HG03045 (cell line): ENCODE results near the gene PCNT.
"Not testable (repeated sequence)": the region's sequence is repeated elsewhere in the genome, so short reads cannot be mapped to it uniquely, and the experiment has no call there.

Experiments
- ATAC-seq: cut with Tn5 transposase; IDR thresholded peaks from one replicate; pipeline ENCODE4 v1.9.1; 2021; ENCODE audit warnings: mild to moderate bottlenecking, moderate library complexity; ENCODE audit not compliant: unreplicated experiment

PCNT gene

DNA sequence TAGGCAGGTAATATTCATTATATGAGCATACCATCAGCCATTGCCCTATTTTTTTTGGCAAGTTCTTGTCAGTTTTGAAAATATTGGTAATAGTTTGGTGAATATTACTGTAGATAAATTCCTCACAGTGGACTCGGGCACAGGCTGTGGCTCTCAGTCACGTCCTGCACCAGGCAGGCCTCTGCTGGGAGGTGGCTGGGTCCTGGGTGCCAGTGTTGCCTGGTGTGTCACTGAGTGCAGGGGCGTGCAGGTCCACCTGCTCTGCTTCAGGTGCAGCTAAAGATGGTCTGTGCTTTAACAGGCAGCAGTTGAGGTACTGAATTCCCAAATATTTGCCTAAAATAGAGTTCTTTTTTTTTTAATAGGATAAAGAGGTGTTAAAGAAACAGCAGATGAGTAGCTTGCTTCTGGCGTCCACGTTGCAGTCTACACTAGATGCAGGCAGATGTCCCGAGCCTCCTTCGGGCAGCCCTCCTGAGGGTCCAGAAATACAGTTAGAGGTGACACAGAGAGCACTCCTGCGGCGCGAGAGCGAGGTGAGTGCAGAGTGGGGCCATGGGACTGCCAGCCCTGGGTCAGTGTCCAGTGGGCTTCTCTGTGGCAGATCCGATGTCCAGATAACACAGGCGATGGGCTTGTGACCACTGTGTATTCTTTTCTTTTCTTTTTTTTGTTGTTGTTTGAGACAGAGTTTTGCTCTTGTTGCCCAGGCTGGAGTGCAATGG is 77.4 kb downstream of the PCNT start:
- no peak for ATAC-seq

DNA sequence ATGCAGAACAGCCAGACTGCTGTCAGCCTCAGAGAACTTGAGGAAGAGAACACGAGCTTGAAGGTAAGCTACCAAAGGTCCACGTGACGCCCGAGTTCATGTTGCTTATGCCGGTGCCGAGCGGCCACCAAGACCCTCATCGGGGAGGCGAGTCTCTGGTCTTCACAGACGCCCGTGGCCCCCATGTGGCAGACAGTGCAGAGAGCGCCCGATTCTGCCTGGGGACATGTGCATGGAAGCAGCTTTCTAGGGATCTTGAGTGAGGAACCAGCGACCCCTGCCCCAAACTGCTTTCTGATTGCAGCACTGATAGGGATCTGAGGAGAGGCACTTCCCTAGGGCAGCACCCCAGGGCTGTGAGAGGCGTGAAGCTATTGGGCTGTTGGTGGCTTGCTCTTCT is 78.5 kb downstream of the PCNT start:
- ATAC-seq = no peak

DNA sequence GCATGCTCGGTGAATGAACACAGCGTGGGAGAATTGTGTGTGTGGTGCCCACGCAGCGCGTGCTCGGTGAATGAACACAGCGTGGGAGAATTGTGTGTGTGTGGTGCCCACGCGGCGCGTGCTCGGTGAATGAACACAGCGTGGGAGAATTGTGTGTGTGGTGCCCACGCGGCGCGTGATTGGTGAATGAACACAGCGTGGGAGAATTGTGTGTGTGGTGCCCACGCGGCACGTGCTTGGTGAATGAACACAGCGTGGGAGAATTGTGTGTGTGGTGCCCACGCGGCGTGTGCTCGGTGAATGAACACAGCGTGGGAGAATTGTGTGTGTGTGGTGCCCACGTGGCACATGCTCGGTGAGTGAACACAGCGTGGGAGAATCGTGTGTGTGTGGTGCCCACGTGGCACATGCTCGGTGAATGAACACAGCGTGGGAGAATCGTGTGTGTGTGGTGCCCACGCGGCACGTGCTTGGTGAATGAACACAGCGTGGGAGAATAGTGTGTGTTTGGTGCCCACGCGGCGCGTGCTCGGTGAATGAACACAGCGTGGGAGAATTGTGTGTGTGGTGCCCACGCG is 79.4 kb downstream of the PCNT start:
- ATAC-seq = not testable (repeated sequence)

DNA sequence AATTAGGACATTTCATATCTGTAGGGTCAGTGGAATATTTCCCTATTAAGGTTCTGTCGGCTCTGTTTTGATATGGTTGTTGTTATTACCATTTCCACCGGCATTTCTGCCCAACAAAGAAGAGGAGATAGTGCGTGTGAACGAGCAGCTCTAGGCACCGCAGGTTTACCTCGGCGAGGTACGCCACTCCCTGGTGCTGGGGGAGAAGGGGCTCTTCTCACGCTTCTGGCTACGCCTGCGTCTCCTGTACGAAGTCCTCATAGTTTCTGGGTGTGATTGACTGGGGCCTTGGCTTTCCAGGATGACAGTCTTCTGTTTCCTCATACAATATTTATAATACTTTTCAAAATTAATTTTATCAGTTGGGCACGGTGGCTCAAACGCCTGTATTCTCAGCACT is 80.3 kb downstream of the PCNT start:
- no peak for ATAC-seq

DNA sequence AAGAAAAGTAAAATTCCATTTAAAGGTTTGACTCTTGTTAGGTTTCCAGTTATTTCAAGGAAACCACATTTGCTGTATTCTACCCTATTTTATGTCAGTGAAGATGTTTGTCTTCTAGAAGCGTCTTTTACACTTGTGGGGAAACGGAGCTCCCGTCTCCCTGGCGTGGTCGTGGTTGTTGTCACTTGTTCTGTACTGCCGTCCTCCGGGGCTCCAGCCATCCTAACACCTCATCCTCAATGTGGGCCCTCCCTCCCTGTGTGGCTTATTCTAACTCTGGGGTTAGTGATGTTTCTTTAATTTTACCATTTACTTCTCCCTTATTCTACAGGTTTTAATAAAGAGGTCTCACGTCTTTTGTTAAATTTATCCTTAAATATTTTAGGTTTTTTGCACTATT is 82.0 kb downstream of the PCNT start:
- no peak for ATAC-seq

DNA sequence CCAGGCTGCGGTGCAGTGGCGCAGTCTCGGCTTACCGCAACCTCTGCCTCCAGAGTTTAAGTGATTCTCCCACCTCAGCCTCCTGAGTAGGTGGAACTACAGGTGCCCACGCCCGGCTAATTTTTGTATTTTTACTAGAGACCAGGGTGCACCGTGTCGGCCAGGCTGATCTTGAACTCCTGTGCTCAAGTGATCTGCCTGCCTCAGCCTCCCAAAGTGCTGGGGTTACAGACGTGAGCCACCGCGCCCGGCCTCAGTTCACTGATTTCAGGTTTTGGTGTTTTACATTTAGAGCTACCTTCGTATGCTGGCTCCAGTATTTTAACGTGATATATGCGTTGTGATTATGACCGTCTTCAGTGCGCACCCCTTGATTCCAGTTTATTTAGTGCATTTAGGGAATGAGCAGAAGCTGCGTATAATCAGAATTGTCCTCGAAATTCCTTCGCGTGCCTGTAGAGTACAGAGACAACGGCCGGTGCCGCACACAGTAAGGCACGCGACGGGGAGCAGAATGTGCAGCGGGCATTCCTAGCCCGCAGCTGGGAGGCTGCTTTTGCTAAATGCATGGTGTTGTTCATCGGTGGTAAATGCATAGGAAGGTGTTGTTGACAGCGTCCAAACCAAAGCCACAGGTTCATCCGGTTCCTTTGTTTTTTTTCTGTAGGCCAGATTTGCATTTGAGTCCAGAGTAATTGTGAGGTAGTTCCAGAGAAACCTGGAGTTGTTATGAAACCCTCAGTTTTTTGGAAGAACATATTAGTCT is 85.9 kb downstream of the PCNT start:
- no peak for ATAC-seq

DNA sequence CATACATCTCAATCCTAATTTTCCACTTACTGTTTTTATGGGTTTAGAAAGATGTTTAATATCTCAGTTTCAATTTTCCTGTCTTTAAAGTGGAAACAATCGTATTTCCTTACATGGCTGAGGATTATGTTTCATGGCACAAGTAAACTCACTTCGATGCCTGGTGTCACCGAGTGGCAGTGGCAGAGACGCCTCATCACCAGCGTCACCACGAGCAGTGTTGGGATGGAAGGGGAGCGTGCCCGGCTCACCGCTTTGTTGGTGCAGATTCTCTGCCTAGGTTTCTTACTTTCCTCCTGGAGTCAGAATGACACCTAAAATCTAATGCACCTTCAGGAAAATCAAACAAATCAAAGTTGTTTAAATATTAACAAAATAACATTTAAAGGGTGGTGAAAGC is 86.6 kb downstream of the PCNT start:
- ATAC-seq = no peak

DNA sequence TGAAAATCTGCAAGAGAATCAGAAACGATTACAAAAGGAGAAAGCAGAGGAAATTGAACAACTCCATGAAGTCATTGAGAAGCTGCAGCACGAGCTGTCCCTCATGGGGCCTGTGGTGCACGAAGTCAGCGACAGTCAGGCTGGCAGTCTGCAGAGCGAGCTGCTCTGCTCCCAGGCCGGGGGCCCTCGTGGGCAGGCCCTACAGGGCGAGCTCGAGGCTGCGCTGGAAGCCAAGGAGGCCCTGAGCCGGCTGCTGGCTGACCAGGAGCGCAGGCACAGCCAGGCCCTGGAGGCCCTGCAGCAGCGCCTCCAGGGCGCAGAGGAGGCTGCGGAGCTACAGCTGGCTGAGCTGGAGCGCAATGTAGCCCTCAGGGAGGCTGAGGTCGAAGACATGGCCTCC is 87.3 kb downstream of the PCNT start:
- ATAC-seq = no peak

DNA sequence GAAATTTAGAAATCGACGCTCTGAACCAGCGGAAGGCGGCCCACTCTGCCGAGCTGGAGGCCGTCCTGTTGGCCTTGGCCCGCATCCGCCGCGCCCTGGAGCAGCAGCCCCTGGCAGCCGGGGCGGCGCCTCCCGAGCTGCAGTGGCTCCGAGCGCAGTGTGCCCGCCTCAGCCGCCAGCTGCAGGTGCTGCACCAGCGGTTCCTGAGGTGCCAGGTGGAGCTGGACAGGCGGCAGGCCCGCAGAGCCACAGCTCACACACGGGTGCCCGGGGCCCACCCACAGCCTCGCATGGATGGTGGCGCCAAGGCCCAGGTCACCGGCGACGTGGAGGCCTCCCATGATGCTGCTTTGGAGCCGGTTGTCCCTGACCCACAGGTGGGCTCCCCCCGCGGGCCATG is 87.7 kb downstream of the PCNT start:
- ATAC-seq = no peak

DNA sequence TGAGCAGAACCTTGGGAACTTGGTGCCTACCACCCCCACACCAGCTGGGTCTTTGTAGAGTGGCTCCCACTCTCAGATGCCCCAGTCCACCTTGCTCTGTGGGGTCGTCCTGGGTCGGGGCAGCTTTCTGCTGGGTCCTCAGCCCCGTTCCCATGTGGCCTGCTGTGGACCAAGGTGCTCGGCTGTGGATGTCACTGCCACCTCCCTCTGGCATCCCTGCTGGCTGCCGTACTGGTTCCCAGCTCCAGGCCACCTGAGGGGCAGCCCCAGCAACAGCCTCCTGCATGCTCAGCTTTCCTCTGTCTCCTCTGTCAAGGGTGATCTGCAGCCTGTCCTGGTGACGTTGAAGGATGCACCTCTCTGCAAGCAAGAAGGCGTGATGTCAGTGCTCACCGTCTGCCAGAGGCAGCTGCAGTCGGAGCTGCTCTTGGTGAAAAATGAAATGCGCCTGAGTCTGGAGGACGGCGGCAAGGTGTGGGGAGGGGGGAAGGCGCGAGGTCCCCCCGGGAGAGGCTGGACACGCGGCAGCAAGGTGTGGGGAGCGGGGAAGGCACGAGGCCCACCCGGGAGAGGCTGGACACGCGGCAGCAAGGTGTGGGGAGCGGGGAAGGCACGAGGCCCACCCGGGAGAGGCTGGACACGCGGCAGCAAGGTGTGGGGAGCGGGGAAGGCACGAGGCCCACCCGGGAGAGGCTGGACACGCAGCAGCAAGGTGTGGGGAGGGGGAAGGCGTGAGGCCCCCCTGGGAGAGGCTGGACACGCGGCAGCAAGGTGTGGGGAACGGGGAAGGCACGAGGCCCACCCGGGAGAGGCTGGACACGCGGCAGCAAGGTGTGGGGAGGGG is 88.8 kb downstream of the PCNT start:
- ATAC-seq = no peak

DNA sequence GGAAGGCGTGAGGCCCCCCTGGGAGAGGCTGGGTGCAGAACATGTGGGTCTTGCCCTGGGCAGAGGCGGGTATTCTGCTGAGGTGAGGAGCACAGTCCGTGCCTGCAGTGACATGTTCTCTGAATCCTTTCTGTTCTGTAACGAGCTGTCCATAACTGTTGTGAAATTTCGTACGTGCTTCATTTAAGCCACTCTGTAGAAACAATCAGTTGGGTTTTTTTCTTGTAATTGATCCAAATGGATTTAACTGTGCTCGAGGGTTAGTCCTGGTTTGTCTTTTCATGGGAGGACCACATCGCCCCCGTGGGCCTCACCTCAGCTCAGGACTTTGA is 89.4 kb downstream of the PCNT start:
- no peak for ATAC-seq

DNA sequence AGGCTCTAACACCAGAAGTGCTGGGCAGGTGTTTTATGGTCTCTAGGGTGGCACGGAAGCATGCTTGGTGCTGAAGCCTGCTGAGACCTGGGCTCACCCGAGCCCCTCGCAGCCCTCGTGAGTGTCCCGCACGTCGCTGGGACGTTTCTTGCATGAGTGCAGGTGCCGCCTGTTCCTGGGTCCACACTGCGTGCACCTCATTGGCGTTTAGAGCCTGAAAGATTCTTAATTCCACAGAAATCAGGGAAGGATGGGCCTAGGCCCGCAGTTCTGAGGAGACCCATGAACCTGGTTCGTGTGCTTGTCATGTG is 91.0 kb downstream of the PCNT start:
- ATAC-seq = no peak

DNA sequence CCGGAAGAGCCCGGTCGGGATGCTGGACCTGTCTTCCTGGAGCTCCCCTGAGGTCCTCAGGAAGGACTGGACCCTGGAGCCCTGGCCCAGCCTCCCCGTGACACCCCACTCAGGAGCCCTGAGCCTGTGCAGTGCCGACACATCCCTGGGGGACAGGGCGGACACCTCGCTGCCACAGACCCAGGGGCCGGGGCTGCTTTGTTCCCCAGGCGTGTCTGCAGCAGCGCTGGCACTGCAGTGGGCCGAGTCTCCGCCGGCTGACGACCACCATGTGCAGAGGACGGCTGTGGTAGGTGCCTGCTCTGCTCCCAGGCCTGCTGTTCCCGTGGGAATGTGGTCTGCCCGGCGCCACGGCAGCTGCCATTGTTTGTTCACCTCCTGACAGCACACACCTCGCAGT is 92.6 kb downstream of the PCNT start:
- no peak for ATAC-seq

DNA sequence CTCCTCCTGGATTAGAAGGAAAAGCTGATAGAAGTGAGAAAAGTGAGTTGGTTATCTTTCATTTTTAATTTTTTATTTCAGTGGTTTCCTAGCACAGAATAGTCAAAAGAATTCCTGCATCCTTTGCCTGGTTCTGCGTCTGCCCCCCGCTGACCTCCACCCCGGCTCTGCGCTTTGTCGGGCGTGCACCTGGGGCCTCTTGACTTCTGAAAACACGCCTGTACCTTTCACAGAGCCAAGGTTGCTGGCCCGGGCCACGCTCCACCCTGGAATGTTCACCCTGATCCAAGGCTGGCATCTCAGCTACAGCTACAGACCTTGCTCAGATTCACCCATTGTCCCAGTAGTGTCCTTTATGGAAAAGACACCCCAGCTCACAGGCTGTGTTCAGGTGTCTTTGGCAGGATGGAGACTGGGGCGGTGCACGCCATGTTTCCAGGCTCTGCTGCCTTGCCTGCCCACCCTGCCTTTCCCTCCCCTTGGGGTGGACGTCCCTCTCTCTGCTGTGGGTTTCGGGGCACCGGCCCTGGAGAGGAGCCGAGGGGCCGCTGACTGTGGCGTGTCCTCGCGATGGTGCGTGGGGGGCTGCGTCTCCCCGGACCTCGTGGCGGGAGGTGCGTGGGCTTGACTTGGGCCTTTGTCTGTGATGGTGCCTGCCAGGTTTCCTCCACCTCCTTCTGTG is 94.5 kb downstream of the PCNT start:
- ATAC-seq = no peak

DNA sequence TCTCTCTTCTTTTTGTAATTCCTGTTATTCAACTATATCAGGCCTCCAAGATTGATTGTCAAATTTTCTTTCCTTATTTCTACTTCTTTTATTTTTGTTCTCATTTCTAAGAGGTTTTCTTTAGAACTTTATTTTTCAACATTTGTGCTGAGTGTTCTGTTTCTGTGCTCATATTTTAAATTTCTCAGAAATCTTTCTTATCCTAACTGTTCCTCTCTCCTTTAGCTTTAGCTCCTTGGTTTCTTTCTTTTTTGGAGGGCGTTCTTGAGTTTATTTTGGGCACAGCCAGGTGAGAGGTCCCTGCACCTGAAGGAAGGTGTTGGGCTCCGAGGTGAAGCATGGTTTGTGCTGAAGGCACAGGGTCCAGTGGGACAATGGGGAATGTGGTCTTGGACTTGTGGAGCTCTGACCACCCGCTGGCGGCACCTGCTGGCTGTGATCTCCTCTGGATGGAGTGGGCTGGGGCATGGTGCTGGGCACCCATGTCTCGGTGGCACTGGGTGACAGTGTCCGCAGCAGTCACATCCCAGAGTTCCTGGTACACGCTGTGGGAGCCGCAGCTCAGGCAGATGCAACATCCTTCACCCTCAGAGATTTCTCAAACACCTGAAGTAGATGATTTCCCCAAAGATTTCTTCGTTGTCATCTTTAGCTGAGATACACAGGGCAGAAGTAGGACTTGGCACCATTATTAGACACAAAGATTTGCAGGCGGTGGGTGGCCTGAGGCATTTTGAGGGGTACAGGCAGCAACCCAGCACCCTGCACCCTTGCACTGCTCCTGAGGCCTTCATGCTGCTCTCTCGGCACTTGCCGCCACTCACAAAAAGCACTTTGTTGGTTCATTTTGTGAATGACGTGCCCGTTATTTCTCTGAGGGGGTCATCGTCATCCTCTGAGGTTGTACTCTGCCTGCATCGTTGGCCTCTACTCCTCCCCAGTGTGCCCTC is 96.6 kb downstream of the PCNT start:
- ATAC-seq = no peak

DNA sequence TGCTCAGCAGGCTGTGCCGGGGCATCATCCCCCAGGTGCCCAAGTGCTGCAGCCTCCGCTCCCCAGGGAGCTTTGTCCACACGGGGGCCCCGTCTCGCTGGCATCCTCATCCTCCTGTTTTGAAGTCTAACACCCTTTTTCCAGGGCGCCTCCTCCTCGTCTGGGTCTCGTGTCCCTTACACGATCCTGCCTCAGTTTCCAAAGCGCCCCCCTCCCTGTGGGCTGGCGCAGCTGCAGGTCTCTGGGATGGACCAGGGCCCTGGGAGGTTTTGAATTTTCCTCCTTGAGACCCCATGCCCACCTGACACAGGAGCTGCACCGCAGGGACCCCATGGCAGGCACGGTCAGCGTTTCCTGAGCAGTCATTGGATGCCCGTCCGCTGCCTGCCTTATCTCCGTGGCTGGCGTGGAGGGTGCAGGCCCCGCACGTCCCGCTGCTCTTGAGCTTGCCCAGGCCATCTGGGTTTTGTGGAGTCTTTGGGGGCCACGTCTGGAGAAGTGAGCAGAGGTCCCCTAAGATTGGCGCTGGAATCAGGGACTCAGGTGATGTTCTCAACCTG is 97.3 kb downstream of the PCNT start:
- ATAC-seq = no peak

DNA sequence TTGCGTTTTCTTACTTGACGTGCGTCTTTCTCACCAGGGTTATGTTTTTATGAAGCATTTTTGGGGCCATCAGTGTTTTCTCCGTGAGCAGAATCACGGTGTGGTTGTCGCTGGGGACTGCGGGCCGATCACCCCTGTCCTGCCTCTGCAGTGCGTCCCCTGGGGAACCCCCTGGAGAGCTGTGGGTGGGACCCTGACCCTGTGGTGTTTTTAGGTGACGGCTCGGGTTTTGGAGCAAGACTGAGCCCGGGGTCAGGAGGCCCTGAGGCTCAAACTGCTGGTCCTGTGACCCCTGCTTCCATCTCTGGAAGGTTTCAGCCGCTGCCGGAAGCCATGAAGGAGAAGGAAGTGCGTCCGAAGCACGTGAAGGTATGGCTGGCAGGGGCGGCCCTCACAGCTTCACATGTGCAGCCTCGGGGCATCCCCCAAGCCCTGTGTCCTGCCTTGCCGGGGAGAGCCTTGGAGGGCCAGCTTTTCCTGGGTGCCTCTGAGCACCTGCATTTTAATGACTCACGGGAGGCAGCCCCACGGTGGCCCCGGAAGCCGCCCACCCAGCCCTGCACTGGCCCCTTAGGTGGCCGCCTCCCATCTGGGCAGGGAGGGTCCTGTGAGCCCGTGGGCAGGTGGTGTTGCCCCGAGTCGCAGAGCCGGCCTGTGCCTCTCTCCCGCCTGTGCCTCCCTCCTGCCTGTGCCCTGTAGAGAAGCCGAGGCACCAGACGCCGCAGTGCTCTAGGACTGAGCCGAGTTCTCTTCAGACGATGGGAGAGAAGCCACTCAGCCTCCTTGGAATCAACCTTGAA is 98.0 kb downstream of the PCNT start:
- no peak for ATAC-seq

DNA sequence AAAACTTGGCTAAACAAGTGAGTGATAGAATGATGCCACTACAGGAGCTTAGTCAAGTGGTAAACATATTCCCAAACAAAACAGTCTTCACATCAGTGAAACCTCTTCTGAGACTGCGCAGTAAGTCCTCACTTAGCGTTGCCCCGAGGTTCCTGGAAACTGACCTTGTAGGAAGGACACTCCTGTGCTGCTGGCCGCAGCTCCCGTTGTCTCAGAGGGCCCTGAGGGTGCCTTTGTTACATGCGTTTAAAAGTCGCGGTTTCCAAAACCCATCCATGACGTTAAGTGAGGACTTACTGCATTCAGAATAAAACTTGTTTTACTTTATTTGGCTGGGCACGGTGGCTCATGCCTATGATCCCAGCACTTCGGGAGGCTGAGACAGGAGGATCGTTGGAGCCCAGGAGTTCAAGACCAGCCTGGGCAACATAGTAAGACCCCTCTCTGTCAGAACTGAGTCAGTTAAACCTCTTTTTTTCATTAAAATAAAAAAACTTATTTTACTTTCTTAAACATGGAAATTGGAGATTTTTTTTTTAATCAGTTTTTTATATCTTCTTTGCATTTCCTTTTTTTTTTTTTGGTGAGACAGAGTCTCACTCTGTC is 98.8 kb downstream of the PCNT start:
- ATAC-seq = no peak
